Stimulated activated CD4-positive, alpha-beta T cell treated with anti-CD3 and anti-CD28 coated beads, Interleukin-15, amount 100 ng/mL, for 48 hours (primary cell): ENCODE measurements around the gene USP2.
A peak's percentile ranks its signal among the peaks of the same experiment; 100 is the strongest.

ENCODE experiments used
- DNase-seq, 2 donors: peaks; one replicate each; pipeline ENCODE4 v3.0.0-alpha.2; 2020; ENCODE audit warnings: low read depth in 2 of 2

Gene USP2

GRCh38 chr11:119322360-119322739 lies 59.1 kb downstream of the USP2 start:
- no peak for DNase-seq

- DNase-seq: peak in 1 of 2 donors; percentile 42
Measured at GRCh38 chr11:119320776-119321524, 60.5 kb downstream of the USP2 start.

- DNase-seq: no peak
Measured at GRCh38 chr11:119320240-119320775, 61.2 kb downstream of the USP2 start.

- DNase-seq: no peak
Measured at GRCh38 chr11:119319700-119320239, 61.7 kb downstream of the USP2 start.

- DNase-seq: no peak
Measured at GRCh38 chr11:119319136-119319699, 62.3 kb downstream of the USP2 start.

- no peak for DNase-seq
Measured at GRCh38 chr11:119318240-119319135, 63.0 kb downstream of the USP2 start.

- DNase-seq: no peak
Measured at GRCh38 chr11:119317592-119318239, 63.8 kb downstream of the USP2 start.

GRCh38 chr11:119316729-119317591 lies 64.5 kb downstream of the USP2 start, which contains the start of gene MCAM:
Gene MCAM, minus strand, starts transcription at chr11:119317130. Its CDS starts 29 bp downstream, at chr11:119317101.
- no peak for DNase-seq

GRCh38 chr11:119316016-119316728 lies 65.3 kb downstream of the USP2 start:
- no peak for DNase-seq

GRCh38 chr11:119315131-119316015 lies 66.1 kb downstream of the USP2 start:
- peak in 1 of 2 donors; percentile 45 for DNase-seq

GRCh38 chr11:119314726-119315125 lies 66.8 kb downstream of the USP2 start:
- DNase-seq: no peak

GRCh38 chr11:119310682-119311052 lies 70.8 kb downstream of the USP2 start:
- no peak for DNase-seq

GRCh38 chr11:119309953-119310681 lies 71.4 kb downstream of the USP2 start:
- DNase-seq: no peak

GRCh38 chr11:119309411-119309810 lies 72.1 kb downstream of the USP2 start:
- DNase-seq: no peak

- no peak for DNase-seq
Measured at GRCh38 chr11:119307974-119308373, 73.5 kb downstream of the USP2 start.

GRCh38 chr11:119307219-119307618 lies 74.3 kb downstream of the USP2 start:
- no peak for DNase-seq

- DNase-seq: no peak
Measured at GRCh38 chr11:119306373-119306890, 75.1 kb downstream of the USP2 start.
